GM10248 (cell line): ENCODE measurements around the gene MID1IP1.

Experiments
- CTCF ChIA-PET: fragments of 300-600 bp; sonication (Branson Sonifier 250); formaldehyde crosslinking; extraction: SDS; loops from one replicate; lab custom pipeline; 2021; ENCODE audit warnings: antibody characterized with exemption; lab: Yijun Ruan, JAX
- POLR2A ChIA-PET: fragments of 350-650 bp; sonication (Branson Sonifier 250); formaldehyde crosslinking; extraction: SDS; loops from one replicate; lab custom pipeline; 2020; ENCODE audit warnings: antibody characterized with exemption; lab: Yijun Ruan, JAX
- DNase-seq: peaks from one replicate; pipeline ENCODE4 v3.0.0; 2012; ENCODE audit errors: extremely low spot score
- CTCF ChIP-seq: IDR thresholded peaks from 2 replicates; pipeline ENCODE4 v1.5.1; 2012; ENCODE audit warnings: mild to moderate bottlenecking, low read depth; ENCODE audit errors: extremely low read depth, missing control alignments, control extremely low read depth

Gene MID1IP1

GRCh38 chrX:38811515-38812243 lies 10.4 kb downstream of the MID1IP1 start:
- no peak for TF ChIP-seq CTCF
- ChIA-PET POLR2A (no interaction called here), CTCF (interaction anchor here (1.4 kb wide), 1 partner anchor 68 kb away, joined by 3 read pairs; no protein-coding TSS in a partner anchor)
- DNase-seq = no peak

GRCh38 chrX:38816155-38816554 lies 14.9 kb downstream of the MID1IP1 start:
- DNase-seq = no peak
- no peak for TF ChIP-seq CTCF
- CTCF ChIA-PET = no interaction called here
- POLR2A ChIA-PET = no interaction called here

GRCh38 chrX:38817004-38817703 lies 15.9 kb downstream of the MID1IP1 start:
- DNase-seq = no peak
- TF ChIP-seq CTCF = no peak
- ChIA-PET POLR2A (no interaction called here), CTCF (no interaction called here)

GRCh38 chrX:38819163-38819562 lies 17.9 kb downstream of the MID1IP1 start:
- DNase-seq = no peak
- no peak for TF ChIP-seq CTCF
- POLR2A ChIA-PET = no interaction called here
- CTCF ChIA-PET = no interaction called here

GRCh38 chrX:38819709-38820108 lies 18.4 kb downstream of the MID1IP1 start:
- CTCF ChIA-PET = no interaction called here
- no peak for DNase-seq
- no peak for TF ChIP-seq CTCF
- POLR2A ChIA-PET = no interaction called here

- ChIA-PET POLR2A (no interaction called here), CTCF (no interaction called here)
- TF ChIP-seq CTCF = no peak
- no peak for DNase-seq
Observed at GRCh38 chrX:38820751-38821150, 19.5 kb downstream of the MID1IP1 start.
